Kasumi-1 (cell line): ENCODE results near the gene ZNF598.

Experiments
- DNase-seq, 2 experiments: peaks; one replicate each; lab custom pipeline; 2025; lab: John Stamatoyannopoulos, UW

ZNF598 gene

DNA sequence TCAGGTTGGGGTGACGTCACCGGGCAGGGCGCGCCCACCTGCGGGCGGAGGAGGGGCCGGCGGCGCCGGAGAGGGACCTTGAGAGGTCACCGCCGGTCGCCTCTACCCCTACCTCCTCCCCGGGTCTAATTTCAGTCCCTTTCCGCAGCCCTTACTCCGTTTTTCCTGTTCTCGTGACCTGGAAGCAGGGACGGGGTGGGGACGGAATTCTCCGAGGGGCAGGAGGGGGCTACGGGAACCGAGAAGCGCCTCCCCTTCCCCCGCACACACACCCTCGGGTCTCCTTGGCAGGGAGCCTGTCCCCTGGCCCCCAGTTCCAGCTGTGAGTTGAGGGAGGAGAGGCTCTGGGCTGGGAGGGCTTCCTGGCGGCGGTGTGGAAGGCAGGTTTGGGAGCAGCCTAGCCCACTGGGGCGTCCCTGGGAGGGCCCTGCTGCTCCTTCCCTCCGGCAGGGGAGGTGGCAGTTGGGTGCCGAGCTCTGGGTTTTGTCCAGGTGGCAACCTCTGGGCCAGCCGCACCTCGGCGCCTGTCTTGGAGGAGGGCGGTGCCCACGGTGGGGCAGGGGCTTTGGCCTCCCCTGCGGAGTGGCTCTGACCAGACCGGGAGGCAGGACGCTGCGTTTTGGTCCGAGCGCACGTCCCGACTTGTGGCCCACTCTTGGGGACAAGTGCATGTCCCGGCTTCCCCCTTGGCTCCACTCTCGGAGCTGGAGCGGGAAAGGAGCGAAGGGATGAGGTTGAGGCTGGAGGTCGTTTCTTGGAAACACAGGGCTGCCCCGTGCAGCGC, 19.1 kb downstream of the ZNF598 start:
- DNase-seq = no peak

DNA sequence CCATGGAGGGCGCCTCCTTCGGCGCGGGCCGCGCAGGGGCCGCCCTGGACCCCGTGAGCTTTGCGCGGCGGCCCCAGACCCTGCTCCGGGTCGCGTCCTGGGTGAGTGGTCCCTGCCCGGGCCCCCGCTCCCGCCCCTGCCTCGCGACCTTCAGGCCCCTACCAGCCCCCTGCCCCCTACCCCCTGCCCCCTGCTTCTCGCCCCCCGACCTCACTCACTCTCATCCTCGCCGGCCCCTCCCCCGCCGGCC, 19.6 kb downstream of the ZNF598 start:
- no peak for DNase-seq

DNA sequence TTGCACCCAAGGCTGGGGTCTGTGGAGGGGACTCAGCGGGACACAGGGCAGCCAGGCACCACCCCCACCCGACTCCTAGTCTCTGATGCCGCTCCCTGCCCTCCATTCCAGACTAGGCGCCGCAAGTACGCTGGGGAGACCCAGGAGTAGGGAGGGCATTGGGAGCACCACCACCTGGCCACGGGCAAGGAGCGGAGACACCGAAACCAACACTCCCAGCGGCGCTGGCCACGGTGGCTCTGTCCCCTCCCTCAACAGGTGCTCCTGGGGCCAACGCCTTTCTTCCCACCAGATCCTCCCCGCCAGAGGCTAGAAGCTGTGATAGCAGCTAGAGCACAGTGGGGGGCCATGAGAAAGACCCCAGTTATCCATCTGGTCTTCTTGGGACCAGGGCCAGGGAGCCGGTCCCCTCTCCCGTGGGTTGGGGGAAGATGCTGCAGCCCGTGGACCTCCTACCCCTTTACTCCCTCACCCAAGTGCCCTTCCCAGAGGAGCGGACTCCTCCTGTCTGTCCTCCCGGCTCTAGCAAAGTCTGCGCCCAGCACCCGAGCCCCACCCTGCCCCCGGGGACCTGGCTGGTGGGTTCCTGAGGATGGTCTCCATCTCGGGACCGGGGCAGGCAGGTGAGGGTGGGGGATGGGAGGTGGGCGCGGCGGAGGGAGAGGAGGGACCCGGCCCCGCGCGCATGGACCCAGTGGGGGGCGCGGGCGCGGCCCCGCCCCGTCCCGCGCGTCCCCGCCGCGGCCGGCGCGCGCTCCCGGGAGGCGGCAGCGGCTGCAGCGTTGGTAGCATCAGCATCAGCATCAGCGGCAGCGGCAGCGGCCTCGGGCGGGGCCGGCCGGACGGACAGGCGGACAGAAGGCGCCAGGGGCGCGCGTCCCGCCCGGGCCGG, 20.2 kb downstream of the ZNF598 start, which contains the start of gene SYNGR3:
Gene SYNGR3, plus strand, starts transcription at position 762 of the 892 bp plus-strand sequence. CDS start 133 bp downstream, outside the sequence.
- no peak for DNase-seq

DNA sequence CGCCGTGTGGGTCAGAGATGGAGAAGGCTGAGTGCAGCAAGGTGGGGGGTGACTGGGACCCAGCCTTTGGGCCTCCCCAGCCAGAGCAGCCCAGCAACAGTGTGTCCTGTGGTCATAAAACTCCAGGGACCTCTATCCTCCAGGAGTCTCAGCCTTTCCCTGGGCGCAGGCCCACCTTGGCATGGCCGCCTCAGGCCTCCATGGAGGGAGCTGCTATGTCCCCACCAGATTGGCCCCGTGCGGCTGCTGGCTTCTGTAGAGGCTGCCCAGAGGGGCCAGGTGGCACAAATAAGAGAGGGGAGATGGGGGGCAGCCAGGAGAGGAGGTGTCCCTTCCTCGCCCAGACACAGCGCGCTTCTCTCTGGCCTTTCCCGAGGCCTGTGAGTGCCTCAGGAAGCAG, 22.4 kb downstream of the ZNF598 start:
- no peak for DNase-seq

DNA sequence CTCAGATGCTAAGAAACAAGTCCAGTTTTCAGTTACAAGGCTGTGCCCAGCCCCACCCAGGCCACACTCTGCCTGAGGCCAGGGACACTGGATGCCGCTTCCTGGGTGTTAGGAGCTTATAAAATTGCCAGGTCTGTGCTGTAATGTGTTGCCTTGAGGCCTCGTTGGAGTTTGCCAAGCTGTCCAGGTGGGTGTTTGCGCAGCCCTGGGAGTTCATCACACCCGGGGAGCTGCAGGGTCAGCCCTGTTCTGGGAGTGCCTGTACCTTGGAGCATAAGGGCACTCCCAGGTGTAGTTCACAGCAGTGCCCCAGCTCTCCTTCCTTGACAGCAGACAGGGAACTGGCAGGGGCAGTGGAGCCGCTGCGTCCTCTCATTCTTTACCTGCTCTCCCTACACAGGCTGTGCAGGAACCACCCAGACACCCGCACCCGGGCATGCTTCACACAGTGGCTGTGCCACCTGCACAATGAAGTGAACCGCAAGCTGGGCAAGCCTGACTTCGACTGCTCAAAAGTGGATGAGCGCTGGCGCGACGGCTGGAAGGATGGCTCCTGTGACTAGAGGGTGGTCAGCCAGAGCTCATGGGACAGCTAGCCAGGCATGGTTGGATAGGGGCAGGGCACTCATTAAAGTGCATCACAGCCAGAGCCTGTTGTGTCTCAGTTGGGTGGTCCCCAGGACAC, 24.0 kb downstream of the ZNF598 start:
- no peak for DNase-seq

DNA sequence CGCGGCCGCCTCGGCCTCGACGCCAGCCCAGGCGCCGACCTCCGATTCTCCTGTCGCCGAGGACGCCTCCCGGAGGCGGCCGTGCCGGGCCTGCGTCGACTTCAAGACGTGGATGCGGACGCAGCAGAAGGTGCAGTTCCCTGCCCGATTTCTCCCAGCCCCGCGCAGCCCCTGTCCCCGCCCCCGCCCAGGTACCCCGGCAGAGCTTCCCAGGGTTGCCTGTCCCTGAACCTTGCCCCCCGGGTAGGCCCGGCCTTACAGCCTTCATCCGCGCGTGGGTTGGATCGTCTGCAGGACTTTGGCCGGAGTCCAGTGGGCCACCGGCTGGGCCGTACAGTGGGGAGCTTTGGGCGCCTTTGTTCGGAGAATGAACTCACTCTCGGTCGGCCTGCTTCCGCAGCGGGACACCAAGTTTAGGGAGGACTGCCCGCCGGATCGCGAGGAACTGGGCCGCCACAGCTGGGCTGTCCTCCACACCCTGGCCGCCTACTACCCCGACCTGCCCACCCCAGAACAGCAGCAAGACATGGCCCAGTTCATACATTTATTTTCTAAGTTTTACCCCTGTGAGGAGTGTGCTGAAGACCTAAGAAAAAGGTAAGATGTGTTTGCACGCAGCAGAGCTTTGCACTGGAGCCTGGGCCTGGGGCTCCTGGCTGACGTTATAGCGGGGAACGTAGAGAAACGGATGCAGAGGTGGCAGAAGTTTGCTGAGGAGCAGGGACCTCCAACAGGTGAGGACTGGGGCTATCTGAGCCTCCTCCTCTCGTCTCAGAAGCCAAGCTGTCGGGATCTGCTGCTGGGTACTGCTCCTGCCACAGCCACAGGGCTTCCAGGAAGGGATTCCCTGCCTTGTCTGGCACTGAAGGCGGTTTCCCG, 25.0 kb downstream of the ZNF598 start:
- no peak for DNase-seq

DNA sequence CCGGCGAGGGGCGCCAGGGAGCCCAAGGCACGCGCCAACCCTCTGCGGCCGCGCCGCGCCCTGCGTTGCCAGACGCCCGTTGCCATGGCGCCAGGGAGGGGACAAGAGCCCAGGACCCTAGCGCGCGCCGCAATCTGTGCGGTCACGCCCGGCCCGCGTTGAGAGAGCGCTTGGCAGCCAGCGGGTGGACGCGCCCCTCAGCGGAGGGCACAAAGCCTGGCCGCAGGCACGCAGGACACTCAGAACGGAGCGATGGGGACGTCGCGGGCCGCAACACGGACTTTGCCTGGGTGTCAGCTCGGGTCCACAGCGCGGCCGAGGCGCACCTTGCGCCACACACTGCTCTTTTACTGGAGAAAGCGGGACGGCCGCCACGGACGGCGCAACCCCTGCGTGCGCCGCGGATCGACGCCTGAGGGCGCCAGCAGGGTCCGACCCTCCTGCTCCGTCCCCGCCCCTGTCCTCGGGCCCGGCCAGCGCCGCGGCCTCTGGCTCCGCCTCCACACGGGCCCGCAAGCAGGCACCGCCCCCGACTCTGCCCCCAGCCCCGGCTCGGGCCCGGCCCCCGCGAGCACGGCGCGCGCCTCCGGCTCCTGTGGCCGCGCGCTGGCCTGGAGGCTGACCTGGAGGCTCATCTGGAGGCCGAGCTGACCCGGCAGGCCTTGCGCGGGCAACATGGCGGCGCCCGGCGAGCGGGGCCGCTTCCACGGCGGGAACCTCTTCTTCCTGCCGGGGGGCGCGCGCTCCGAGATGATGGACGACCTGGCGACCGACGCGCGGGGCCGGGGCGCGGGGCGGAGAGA, 25.9 kb downstream of the ZNF598 start, which contains the start of gene GFER:
Gene GFER, plus strand, starts transcription at position 650 of the 803 bp plus-strand sequence. Its CDS starts 26 bp downstream, at position 676.
- DNase-seq = peak; percentile 29 to 48

DNA sequence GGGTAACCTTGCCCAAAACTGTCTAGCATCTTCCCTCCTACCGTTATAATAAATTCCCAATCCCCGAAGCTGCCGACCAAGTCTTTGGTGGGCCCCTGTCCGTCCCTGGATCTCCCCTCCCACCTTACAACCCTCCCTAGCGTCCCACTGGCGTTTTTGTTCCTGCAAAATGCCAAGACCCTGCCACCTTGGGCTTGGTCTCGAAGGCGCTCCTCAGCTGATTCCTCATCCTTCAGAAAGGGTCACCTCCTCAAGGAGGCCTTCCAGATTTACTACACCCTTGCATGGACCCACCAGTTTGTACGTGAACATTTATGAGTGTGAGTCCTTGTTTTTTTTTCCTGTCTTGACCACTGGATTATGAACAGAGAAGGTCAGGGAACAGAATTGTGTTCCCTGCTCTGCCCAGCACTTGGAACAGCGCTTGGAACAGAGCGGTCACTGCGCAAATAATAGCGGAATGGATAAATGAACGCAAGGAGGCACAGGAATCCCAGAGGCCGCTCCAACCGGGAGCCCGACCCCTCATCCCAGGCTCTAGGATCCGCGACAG, 26.6 kb downstream of the ZNF598 start:
- DNase-seq = no peak

DNA sequence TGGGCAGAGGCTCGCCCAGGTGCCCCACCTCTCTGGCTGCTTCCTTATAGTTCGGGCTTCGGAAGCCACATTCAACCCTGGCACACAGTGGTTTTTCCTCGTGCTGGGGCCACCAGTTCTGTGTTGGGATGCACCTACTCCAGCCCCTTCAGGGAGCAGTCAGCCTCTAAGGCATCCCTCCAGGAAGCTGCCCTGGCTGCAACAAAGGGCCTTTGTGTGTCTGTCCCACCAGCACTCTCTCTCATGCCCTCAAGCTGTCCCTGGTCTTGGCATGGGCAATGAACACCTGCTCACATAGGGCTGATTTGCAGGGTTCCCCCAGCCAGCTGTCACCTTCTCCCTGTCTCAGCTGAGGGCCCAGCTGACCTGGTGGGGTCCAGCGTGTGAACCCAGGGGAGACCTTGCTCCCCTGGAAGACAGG, 27.6 kb downstream of the ZNF598 start:
- no peak for DNase-seq

DNA sequence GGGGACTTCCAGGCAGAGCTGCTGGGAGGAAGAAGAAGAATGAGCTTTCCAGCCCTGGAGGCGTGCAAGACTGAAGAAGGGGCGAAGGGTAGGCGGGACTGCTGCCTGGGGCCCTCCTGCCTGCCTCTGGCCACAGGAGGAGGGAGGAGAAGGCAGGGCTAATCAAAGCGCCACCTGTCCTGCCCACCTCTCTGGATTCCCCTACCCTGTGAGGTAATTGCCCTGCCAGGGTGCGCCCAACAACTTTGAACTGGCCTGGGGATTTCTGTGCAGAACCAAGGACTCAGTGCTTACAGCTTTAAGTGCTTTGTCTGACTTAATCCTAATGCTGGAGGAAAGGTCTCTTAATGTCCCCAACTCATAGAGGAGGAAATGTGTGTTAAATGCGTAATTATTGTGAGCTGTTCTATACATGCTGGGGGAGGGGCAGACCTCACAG, 28.2 kb downstream of the ZNF598 start, which contains the start of gene NOXO1:
Gene NOXO1, minus strand, starts transcription at position 72 of the 439 bp plus-strand sequence. CDS start 290 bp downstream, outside the sequence.
- DNase-seq = no peak

DNA sequence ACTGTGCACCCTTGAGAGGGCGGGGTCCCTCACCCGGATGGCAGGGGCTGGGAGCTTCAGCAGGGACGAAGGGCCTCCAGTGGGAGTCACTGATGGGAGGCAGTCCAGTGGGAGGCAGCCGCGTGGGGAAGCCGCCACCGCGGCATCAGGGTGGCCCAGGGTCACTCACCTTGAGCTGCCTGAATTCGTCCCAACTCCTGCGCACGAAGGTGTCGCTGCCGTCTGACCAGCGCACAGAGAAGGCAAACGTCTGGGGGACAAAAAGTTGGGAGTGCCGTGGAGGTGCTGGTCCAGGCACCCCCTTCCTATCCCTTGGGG, 28.9 kb downstream of the ZNF598 start:
- no peak for DNase-seq

DNA sequence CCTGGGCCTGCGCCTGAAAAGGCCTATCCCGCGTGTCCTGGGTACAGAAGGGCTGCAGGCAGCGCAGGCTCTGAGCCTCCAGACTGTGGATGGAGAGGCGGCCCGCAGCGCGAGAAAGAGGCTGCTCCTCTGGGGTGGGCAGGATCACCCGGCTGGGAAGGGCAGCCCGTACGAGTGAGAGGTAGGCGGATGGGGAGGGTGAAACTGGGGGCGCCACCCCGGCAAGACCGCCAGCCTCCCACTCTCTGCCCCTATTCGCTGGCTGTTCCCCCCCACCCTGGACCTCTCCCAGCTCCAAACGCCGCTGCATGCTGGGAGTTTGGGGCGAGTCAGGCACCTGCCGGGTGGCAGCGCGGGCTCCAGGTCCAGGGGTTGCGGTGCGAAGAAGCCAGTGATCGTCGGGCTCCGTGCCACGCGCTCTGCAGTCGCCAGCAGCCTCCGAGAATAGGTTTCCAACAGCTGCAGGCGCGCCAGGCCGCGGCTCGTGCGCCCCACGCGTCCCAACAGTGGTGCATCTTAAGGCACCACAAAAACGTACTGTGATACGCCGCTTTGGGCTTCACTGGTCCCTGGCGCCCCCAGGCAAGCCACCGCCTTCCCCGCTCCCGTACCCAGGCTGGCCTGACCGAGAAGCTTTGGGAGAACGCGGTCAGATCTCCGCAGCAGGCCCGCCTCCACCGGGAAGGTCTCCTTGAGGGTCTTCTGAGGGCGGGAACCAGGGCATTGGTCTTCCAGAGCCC, 29.4 kb downstream of the ZNF598 start:
- DNase-seq = no peak

DNA sequence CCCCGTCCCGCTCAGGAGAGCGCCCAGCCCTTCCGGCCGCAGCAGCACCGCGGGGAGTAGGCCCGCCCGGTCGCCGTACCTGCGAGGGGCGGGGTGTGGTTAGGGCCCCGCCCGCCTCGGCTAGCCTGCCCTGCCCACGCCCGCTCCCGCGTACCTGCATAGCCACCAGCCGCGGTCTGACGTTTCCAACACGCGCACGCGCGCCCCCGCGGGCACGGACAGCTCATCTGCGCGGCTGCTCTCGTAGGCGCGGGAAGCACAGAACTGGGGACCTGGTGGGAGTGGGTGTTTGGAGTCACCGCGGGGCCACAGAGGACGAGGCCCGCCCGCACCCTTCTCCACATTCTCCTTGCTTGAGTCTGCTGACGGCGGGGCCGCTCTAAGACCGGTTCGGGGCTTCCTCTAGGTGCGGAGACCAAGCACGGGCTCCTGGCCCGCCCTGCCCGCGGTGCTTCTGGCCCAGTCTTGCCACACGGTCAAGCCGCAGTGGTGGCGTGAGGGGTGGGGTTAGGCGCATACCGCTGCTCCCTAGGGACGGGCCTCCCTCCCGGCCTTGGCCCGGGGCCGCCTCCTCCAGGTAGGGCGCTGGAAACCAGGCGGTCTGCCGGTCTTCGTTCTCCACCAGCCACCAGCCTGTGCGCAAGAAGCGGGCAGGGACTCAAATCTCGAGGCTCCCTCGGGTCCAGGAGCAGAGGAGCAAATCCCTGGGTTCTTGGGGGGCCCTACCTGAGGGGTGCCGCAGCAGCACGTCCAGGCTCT, 30.2 kb downstream of the ZNF598 start:
- DNase-seq = no peak

DNA sequence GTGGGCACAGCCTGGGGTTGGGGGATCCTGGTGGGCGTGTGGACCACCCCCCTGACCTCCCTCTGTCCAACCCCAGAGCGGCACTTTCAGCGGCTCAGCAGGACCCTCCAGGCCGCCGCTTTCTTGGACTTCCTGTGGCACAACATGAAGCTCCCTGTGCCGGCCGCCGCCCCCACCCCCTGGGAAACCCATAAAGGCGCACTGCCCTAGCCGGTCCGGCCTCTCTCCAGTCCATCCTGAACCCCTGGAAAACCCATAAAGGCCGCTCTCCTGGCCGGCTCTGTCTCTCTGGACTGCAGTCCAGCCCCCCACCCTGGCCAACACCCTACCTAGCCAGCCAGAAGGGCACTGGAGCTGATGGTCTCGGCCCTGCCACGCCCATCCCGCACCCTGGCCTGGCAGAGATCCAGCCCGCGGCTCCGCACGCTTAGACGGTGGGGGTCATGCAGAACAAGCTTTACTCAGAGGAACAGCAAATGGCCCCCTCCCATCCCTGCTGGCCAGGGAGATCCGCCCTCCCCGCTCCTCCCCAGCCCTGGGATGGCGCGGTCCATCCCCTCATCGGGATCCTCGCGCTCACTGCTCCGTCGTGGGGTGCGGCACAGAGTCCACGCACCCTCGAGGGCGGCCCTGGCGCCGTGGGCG, 31.0 kb downstream of the ZNF598 start:
- DNase-seq = no peak

DNA sequence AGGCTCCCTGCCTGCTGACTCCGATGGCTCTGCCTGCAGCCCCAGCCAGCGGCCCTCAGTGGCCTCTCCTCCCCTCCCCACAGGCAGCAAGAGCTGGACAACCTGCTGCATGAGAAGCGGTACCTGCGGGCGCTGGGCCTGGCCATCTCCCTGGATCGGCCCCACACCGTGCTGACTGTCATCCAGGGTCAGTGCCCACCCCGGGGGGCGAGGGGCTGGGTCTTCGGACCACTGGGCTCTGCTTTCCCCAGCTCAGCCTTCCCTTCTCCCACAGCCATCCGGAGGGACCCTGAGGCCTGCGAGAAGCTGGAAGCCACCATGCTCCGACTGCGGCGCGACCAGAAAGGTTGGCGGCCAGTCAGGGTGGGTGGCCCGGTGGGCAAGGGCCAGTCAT, 31.7 kb downstream of the ZNF598 start:
- no peak for DNase-seq

DNA sequence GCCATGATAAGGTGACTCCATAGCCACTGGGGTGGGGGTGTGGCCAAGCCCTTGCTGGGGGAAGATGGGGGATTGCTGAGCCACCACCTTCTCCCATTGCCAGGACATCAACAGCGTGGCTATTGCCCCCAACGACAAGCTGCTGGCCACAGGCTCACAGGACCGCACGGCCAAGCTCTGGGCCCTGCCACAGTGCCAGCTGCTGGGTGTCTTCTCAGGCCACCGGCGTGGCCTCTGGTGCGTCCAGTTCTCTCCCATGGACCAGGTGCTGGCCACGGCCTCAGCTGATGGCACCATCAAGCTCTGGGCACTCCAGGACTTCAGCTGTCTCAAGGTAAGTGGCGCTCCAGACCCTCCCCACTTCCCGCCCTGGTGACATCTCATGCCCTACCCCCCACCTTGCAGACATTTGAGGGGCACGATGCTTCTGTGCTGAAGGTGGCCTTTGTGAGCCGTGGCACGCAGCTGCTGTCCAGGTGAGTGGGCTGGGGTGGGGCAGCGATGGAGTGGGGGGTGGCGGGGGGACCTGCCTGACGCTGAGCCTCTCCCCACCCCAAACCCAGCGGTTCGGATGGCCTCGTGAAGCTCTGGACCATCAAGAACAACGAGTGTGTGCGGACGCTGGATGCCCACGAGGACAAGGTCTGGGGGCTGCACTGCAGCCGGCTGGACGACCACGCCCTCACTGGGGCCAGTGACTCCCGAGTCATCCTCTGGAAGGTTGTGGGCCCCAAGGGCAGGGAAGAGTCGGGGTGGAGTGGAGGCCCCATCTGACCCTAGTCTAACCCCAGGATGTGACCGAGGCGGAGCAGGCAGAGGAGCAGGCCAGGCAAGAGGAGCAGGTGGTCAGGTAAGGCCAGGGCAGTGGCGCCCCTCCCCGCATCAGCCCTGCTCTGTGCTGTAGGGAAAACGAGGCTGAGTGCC, 32.4 kb downstream of the ZNF598 start:
- no peak for DNase-seq

DNA sequence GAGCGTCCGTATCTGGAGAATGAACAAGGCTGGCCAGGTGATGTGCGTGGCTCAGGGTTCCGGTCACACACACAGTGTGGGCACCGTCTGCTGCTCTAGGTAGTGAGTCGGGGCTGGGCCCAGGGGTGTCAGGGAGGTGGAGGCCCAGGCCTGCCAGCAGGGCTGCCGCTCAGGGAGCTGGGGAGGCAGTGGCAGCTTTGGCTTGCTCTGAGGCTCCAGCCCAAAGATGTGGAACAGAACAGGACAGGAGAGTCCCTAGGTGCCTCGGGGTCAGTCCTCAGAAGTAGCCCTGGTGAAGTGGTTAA, 33.5 kb downstream of the ZNF598 start:
- DNase-seq = no peak
